NCI-H2196 treated with DMSO at 0.1 percent for 48 hours (cell line): ENCODE results near the gene HOXD4.

Source experiments
- DNase-seq: peaks from one replicate; lab custom pipeline; 2025; ENCODE audit not compliant: unreplicated experiment; lab: John Stamatoyannopoulos, UW

The HOXD4 gene

DNA sequence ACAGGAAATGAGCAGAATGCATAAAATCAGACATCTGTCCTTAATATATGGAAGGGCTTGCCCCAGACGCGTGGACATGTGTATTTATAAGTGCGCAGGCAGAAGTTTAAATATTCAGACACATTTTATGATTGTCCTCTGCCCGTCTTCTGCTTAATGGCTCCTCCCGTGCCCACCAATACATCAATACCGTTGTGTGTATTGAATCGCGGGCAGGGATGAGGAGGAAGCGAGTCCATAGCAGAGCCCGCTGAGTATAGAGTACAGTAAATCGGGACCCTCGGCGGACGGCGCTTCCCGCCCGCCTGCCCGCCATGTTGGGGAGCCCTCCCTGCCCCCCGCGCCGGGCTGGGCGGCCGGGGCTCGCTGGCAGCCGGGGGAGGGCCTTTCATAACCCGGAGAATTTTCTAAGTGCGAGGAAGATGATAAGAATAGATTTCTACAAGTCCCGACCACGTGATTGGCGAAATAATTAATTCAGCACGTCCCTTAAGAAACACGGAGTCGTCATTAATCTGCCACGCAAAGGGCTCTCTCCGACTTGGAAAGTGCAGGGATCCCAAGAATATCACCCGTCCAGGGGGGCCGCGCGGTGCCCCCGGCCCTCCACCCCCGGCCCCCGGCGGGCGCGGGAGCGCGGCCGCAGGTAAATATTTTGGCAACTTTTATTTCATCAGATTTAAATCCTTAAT, 5.6 kb downstream of the HOXD4 start, which contains the start of gene HOXD3:
Gene HOXD3 (plus strand): TSS at position 501 of the 692 bp plus-strand sequence. CDS start 11,808 bp downstream, outside the sequence.
- no peak for DNase-seq

DNA sequence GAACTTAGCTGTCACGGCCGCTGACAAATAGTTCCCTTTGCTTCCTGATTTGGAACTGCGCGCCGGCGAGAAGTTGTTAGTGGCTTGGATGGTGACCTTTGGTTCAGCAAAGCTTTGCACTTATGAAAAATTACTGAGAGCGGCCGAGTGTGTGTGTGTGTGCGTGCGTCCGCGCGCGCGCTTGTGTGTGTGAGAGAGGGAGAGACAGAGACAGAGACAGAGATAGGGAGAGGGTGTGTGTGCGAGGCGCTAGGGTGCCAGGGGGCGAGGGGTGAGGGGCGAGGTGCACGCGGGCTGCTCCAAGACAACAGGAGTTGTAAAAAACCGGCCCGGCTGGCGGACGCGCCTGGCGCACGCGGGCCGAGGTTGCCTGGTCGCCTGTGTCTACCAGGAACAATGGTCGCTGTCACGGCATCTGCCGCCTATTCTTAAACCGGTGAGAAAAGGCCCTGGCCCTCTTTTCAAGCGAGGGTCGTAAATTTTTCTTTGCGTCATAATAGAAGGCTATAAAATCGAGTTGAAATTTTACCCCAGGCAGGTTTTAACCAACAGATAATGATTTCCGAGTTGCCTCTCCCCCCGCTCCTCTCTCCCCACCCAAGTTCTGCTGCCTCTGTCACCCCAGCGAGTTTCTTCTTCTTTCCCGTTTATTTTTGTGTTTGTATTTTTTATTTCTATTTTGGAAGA, 6.3 kb downstream of the HOXD4 start:
- DNase-seq: no peak

DNA sequence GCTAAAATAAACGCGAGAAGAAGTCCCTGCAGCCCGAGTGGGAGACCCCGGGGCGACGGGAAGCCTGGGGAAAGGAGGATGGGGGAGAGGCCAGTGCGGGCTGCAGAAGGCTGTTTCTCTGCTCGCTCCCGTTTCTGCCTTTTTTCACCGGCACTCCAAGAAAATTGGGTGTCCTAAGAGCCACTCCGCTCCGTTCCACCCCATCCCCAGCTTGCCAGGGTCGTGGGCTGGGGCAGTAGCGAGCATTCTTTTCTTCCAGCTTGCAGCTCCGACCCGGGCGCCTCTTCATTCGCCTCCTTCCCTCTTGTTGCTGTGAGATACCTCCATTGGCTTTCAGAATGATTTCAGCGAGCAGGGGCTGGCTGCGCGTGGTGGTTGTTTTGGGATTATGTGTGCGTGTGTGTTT, 6.8 kb downstream of the HOXD4 start:
- DNase-seq: no peak

DNA sequence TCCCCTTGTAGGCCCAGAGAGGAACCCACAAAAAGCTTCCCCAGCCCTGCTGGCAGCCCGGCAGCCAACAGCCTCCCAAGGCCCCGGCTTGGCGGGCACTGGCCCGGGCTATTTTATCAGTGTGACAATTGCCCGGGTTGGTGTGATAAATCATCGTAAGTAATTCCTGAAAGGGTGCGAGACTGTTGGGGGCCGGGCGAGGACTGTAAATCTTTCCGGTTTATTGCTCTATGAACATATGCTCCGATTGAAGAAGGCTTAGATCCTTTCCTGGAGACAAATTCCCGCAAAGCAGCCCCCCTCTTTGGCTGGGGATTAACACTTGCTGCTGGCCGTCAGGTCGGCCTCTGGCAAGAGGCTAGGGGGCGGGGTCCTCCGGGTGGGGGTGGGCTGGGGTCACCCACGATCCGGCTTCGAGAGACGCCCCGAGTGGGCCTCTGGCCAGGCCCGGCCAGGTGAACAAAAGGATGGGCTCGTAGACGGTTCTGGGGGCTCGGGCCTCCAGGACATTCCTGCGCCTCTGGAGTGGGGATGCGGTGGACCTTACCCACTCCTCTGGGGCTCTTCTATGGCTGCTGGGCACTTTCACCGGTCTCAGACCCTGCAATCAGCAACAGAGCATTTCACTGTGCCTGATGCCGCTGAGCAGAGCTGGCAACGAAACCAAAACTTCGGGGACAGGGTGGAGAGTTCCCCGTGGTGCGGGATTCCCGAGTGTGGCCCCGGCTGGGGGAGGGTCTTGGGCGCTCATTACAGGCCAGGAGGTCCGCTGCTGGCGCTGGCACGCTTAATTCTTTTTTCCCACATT, 7.7 kb downstream of the HOXD4 start:
- DNase-seq: no peak

DNA sequence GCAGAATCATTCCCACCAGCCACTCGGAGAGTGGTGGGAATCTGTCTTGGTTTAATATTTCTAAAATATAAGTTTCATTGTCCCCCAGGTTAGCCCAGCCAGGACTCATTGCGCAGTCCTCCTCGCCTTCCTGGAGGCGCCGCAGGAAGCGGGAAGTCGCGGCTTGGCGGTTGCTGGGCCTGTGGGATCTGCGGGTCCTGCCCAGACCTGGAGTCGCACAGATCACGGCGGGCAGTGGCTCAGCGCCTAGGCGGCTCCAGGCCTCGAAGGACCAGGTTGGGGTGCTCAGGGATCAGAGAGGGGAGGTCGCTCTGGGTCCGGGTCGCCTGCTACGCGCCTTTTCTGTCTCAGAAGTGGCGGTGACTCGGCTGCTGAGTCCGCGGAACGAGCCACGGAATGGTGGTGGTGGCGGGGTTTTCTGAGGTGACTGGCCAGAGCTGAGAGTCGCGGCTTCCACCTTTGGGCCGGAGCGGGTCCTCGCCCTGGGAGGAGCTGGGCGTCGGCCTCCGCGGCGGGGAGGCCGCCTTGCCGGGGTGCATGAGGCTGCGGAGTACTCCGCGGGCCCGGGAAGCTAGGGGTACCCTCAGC, 8.4 kb downstream of the HOXD4 start:
- no peak for DNase-seq

DNA sequence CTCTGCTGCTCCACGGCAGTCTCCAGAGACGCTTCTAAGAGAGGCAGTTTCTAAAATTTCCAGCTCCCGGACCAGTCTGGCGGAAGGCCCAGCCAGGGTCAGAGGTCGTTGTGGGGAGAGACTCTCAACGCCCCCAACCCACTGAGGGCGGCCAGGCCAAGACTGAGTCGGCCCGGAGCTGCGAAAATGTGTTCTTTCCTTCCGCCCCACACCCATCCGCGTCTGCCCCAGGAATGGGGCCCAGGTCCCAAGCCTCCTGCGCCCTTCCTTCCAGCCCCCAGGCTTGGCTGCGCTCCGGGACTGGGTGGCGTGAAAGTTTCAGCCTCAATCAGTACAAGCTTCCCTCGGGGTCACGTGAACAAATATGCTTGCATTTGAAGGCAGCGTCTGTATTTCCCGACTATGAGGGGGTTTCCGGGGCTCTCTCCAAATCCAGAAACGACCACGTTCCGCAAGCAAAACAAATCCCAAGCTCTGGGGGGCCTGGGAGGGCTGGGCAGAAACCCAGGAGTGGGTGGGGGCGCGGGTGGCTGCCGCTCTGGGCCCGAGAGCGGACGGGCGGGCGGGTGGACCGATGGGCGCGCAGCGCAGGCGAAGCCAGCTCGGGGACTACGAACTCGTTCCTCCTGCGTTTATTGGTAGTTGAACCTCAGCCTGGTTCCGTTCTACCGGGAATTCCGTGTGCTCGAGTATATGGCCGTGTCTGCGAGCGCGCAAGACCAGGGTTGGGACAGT, 9.1 kb downstream of the HOXD4 start:
- no peak for DNase-seq

DNA sequence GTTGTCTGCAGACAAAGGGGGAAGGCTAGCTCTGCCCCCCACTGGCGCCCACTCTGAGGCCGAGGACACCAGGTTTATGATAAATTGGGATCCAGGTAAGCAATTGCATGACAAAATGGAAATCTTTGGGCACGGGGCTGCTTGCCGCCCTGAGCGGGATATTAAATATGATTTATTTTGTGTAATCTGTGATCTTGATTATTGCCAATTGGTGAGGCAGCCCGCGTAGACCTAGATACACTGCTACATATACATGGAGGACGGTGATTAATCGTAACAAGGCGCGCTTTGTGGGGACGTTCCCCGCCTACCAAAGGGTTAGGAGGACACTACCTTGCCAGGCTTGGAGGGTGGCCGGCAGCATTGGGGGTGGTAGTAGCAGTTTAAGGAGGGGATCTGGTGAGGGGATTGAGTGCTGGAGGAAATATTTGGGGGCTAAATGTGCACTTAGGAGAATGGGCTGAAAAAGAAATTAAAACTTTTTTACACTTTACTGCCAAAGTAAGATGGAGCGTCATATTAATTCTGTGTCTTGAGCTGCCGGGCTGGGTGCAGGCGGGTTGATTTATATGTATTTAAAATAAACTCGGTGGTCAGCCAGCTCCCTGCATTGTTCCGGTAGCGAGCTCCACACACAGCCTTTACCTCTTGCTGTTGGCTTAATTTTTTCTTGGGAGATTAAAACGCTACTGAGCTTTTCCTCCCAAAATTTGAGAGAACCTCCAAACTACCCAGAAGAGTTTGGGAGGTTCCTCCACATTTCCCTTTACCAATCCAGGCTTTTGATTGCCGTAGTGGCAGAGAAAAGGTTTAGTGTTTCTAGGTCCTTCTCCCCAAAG, 9.9 kb downstream of the HOXD4 start:
- no peak for DNase-seq

DNA sequence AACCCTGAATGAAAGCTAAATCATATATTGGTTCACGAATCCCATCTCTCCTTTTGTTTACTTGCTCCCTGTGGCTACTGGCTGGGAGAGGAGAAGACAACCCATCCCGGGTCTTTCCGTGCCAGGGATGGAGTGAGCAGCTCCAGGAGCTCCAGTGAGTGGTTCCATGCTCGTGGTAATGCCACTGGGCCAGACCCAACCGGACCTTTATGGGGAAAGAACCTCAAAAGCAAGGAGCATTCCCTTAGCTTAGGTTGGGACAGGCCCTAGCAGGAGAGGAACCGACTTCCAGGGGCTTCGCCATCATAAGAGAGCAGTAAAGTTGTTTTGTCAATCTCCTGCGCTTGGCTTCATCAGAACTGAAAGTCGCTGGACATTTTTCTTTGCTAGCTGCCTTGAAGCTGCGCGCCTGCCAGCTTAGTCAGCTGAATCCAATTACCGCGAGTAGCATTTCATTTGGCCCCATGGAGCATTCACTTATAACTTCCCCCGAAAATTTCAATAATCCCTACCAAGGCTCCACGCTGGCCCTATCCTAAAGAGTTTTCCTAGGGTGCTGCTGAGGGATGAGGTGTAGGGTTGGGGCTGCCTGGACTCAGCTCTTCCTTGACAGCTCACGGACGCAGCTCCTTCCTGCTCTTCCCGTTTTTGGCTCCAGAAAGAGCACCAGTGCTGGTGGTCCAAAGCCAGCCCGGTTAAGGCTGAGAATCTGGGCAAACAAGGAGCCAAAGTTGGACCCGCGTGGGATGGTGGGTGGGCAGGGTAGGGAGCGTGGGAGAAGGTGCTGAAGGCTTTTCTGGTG, 10.7 kb downstream of the HOXD4 start:
- DNase-seq: no peak

DNA sequence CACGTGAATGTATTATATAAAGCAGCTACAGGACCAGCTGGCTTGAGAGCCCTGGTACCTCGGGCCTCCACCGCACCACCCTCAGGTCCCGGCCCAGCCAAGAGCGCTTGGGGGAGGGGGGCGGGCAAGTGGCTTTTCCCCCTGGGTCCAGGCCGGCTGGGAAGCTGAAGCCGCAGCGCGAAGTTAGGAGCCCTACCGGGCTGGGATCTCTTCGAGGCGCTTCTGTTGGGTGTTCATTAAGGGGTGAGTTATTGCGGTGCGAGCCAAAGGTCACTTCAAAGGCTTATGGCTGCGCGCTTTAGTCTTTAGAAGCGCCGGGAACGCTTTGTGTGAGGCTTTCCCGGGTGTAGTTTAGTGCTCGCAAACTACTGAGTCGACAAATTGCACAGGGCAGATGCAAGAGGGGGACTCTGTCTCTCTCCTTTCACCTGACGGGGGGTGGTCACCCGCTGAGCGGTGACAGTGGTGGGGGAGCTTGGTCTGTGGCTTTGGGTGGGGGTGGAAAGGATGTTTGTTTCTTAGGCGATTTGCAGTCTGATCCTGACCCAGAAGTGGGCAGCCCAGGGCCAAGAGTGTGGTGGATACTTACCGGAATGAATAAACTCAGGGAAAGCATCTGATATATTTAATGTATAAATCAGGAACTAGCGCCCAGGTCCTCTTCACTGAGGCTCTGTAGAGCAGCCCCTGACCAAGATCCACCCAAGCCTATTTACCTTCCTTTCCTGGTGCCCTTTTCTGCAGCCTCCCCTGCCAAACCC, 11.7 kb downstream of the HOXD4 start:
- DNase-seq: no peak

DNA sequence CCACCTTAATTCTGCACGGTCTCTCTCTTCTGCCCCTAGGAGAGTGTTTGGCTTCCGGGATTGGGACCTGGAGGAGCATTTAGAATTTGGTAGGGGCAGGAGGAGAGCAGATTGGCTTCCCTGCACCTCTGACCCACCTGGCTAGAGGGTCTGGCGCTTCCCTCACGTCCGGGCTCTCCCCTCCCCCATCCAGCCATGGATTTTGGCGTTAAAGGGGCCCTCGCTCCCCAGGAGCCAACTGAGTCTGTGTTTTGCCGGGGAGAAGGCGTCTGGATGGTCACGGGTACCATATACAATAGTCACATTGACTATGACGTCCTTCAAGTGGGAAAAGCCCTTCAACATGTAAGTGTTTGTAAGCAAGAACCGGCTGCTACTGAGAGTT, 12.3 kb downstream of the HOXD4 start:
- no peak for DNase-seq

DNA sequence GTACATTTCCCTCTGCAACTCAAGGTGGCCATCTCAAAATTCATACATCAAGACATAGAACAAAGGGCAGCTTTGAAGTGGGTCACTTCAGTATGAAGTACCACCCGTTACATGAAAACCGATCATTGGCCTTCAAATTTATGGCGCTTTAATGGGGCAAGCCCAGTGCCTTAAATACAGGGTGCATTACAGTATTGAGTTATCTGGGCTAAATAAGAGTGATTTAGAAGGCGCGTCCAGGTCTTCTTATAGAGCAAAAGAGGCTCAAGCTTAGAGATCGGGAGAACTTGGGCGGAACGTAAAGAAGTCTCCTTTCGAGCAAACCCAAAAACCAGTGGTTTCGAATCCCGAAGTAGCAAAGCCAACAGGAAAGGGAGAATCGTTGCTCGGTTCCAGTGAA, 12.9 kb downstream of the HOXD4 start:
- no peak for DNase-seq

DNA sequence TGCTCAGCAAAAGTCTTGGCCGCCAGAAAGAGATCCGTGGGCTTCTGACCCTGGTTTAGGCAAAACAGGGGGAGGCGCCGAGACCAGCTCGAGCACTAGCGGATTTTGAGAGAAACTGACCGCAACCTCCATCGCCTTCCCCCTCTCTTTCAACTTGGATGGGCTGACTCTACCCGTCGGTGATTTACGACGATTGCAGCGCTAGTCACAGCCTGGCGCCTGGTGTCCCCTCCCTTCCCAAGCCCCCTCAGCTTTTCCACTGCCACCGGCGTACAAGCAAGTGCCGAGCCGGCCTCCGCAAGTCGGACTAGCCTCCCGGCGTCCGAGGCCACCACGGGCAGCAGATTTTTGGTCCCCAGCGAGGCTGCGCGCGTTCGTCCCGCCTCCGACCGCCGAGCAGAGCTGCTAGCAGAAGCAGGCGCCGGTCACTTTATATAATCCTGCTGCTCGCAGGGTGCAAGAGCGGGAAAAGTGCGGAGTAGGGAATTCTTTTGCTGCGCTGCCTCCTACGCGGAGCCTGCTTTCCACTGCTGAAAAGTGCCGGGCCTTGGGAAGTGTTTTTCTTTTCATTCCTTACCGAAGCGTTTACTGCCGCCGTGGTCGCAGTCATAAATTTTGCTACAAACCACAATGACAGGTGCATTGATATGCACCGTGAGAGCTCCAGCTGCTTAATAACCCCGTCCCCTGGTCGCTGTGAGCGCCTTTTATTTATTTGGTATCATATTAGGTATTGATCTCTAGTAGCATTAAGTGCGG, 13.4 kb downstream of the HOXD4 start:
- DNase-seq: no peak

DNA sequence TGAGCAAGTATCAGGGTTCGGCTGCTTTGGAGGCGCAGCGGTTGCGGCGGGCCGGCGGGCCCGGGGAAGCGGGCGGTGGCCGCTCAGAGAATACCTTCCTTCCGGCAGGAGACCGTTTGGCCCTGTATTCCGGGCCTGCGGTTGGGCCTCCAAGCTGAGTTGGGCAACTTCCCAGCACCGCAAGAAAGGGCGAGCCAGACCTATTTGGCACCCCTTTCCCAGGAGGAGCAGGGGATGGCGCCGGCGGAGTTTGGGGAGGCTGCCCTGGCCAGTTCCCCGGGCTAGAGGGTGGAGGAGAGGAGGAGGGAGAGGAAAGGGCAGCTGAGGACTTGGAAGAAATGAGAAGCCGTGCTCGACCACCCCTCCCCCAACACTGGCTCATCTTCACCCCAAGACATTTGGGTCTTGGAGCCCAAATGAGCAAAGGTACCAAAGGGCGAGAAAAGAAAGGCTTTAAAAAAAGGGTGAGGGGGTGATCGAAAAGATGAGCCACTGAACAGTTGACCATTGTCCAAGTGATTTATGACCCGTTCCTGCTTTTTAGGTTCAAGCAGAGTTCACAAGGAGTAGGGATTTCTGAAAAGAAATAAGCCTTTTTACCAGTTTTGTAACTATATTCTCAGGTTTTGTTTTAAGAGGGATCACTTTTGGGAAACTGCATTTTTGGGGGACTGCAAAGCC, 14.2 kb downstream of the HOXD4 start:
- no peak for DNase-seq

DNA sequence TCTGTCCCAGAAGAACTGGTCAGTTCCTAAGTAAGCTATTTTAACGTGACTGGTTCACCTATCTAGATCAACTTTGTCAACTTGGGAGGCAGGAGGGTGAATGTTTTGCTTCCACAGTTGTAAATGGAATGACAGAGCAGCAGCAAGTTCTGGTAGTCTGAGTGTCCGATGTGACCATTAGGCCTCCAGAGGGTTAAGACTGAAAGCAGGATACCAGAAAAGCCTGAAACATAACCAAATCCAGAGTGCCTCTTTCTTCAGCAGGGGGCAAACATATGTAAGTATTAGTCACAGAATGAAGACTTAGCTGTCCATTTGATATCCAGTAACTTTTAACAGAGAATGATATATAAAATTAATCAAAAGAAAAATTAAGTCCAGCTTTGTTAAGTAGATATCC, 14.9 kb downstream of the HOXD4 start:
- DNase-seq: no peak

DNA sequence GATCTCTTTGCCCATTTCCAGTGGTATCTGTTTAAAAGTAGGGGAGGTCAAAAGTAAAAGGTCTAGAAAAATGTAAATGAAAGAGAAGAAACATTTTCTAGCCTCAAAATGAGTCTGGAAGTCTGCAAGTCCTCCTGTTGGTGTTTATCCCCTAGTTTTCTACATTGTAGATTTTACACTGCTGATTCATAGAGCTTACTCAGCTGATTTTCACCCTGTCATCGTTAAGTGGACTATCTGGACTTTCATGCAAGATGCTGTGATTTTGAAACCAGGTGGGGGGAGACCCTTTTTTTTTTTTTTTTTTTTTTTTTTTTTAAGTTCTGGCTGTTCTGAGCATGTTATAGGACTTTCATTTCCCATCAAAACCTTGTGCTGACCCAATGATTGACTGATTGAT, 16.0 kb downstream of the HOXD4 start:
- DNase-seq: no peak

DNA sequence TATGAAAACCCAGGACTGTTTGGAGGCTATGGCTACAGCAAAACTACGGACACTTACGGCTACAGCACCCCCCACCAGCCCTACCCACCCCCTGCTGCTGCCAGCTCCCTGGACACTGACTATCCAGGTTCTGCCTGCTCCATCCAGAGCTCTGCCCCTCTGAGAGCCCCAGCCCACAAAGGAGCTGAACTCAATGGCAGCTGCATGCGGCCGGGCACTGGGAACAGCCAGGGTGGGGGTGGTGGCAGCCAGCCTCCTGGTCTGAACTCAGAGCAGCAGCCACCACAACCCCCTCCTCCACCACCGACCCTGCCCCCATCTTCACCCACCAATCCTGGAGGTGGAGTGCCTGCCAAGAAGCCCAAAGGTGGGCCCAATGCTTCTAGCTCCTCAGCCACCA, 17.8 kb downstream of the HOXD4 start:
- no peak for DNase-seq

DNA sequence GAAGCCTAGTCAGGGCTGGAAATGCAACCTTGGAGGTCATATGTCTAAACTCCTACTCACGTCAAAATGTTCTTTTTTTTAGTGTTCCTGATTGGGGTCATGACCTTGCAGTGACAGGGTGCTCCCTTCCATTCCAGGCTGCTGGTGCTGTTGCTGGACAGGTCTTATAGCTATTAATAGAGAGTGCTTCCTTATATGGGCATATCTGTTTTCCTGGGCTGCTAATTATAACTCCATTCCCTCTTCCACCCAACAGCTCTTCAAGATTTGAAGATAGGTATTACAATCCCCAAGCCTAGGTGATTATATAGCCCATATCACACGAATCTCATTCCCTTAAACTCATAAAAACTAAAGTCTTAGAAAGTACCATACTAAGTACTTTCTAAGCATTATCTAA, 18.4 kb downstream of the HOXD4 start:
- no peak for DNase-seq
